Endometrium (tissue), 2 donors: Measurements from ENCODE around the gene TTC39B.

Experiments used
- FAIRE-seq: peaks from 2 replicates; lab custom pipeline; 2012; peaks lifted over from hg19 to GRCh38; lab: Jason Lieb, UNC
- donor health status: control.
- donor health status: control.

Gene TTC39B

GRCh38 chr9:15127831-15128230 lies 179.2 kb downstream of the TTC39B start:
- no peak for FAIRE-seq

DNA sequence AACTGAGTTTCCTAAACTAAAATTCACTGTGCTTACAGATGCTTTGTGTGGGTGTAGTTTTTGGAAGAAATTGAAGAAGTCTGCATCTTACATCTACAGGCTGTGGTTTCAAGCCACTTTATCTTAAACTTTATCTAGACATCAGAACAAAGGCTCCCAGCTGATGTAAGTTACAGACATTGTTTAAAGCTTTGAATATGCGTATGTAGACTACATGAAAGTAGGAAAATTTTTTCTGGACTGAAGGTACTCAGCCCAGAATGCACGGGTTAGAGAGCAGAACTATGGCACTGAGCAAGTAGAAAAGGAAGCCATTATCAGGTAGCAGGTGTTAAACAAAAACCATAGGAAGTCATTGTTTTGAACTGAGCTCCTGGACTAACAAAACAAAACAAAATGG lies 185.4 kb downstream of the TTC39B start:
- no peak for FAIRE-seq

GRCh38 chr9:15116130-15116580 lies 190.9 kb downstream of the TTC39B start:
- no peak for FAIRE-seq

- no peak for FAIRE-seq
Observed at GRCh38 chr9:15115702-15116101, 191.3 kb downstream of the TTC39B start.

DNA sequence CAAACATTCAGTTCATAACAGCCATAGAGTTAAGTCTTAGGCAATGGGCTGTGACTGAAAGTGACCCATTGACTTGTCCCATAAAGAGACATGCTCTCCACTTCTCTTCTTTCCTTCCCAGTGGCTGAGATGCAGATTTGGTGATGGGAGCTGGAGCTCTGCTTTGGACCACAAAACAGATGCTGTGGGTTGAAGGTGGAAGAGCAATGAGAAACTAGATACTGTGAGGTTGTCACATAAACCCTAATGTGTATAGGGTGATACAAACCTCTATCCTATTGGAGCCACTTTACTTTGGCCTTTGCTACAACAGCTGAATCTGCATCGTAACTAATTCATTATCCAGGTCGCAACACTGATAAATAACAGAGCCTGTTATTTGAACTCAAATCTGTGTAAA lies 192.0 kb downstream of the TTC39B start:
- no peak for FAIRE-seq
